ENCODE results near the gene BUB1B.
A peak's percentile ranks its signal among the peaks of the same experiment; 100 is the strongest.

BUB1B gene

GRCh38 chr15:40257656-40258450 is 97.0 kb downstream of the BUB1B start:
- H3K27me3 ChIP-seq (replicated peaks) = peaks cover 7% of the 10 kb centered on the region
- in situ Hi-C loops (cut with HindIII; ENCODE audit: low pct_ligation_motif_present, low sequenced_read_pairs) = no loop called here
- H3K4me3 ChIP-seq (ENCODE audit: low read depth, low read length) = no peak overlapping the region
- DNase-seq = no peak
- no peak for TF ChIP-seq CTCF (IDR thresholded peaks at IDR 0.05; ENCODE audit: low read depth, low read length, missing control alignments)
- no peak overlapping the region for H3K27ac ChIP-seq
- H3K36me3 ChIP-seq (replicated peaks) = no peaks in the 10 kb centered on the region

- in situ Hi-C loops (cut with HindIII; ENCODE audit: low pct_ligation_motif_present, low sequenced_read_pairs) = no loop called here
- H3K4me3 ChIP-seq (ENCODE audit: low read depth, low read length) = no peak overlapping the region
- TF ChIP-seq CTCF (IDR thresholded peaks at IDR 0.05; ENCODE audit: low read depth, low read length, missing control alignments) = no peak
- no peaks in the 10 kb centered on the region for H3K36me3 ChIP-seq (replicated peaks)
- no peak for DNase-seq
- H3K27me3 ChIP-seq (replicated peaks) = peaks cover 3% of the 10 kb centered on the region
- no peak overlapping the region for H3K27ac ChIP-seq
These were observed 97.7 kb downstream of the BUB1B start for GRCh38 chr15:40258544-40258943.

- peaks cover 2% of the 10 kb centered on the region for H3K27me3 ChIP-seq (replicated peaks)
- H3K36me3 ChIP-seq (replicated peaks) = no peaks in the 10 kb centered on the region
- no peak for TF ChIP-seq CTCF (IDR thresholded peaks at IDR 0.05; ENCODE audit: low read depth, low read length, missing control alignments)
- no peak for DNase-seq
- H3K27ac ChIP-seq = no peak overlapping the region
- no peak overlapping the region for H3K4me3 ChIP-seq (ENCODE audit: low read depth, low read length)
- in situ Hi-C loops (cut with HindIII; ENCODE audit: low pct_ligation_motif_present, low sequenced_read_pairs) = no loop called here
These were observed 98.2 kb downstream of the BUB1B start for GRCh38 chr15:40259021-40259420.

- Histone ChIP-seq H3K27ac (peak overlapping the region; percentile 65), H3K27me3 (replicated peaks) (no peaks in the 10 kb centered on the region), H3K4me3 (ENCODE audit: low read depth, low read length) (no peak overlapping the region), H3K36me3 (replicated peaks) (no peaks in the 10 kb centered on the region)
- no peak for TF ChIP-seq CTCF (IDR thresholded peaks at IDR 0.05; ENCODE audit: low read depth, low read length, missing control alignments)
- in situ Hi-C loops (cut with HindIII; ENCODE audit: low pct_ligation_motif_present, low sequenced_read_pairs) = no loop called here
- peak; percentile 82 for DNase-seq
These were observed 102.3 kb downstream of the BUB1B start for GRCh38 chr15:40263024-40263754.

GRCh38 chr15:40264321-40265153 is 103.7 kb downstream of the BUB1B start:
- no peaks in the 10 kb centered on the region for H3K27me3 ChIP-seq (replicated peaks)
- TF ChIP-seq CTCF (IDR thresholded peaks at IDR 0.05; ENCODE audit: low read depth, low read length, missing control alignments) = no peak
- DNase-seq = no peak
- H3K27ac ChIP-seq = no peak overlapping the region
- H3K36me3 ChIP-seq (replicated peaks) = no peaks in the 10 kb centered on the region
- in situ Hi-C loops (cut with HindIII; ENCODE audit: low pct_ligation_motif_present, low sequenced_read_pairs) = no loop called here
- H3K4me3 ChIP-seq (ENCODE audit: low read depth, low read length) = no peak overlapping the region
